Measurements from ENCODE around the gene GRIN3B. TPM values are rescaled to one million over a fixed set of nuclear protein-coding genes. Genes with fewer than 3 reads are reported as not detected.

The GRIN3B gene
- total and polyA plus RNA-seq, 2 of the 4 experiments (the other 2 are of a cell fraction): under 0.01 to 0.91 TPM

DNA sequence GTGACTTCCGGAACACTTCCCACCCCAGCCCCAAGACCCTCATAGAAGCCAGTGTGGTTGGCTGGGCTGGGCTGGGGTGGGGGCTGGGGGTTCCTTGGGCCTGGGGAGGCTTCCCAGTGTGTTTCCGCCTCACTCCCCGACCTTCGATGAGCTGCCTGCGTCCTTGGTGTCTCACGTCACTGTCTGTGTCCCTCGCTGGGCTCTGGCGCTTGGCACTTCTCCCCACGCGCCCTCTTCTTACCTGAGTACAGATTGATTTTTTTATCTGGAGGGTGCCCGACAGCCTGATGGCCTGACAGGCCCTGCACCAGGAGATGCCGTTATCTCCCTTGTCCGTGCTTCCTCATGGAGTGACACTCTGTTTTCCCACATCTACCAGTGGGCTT is 7.6 kb upstream of the GRIN3B start:
- H4K91ac ChIP-seq (ENCODE audit: insufficient read depth, low read depth, low read length): no peak overlapping the region
- no peak overlapping the region for H2BK120ac ChIP-seq (ENCODE audit: low read depth, low read length)
- H4K8ac ChIP-seq (ENCODE audit: low read depth in 2 of 2, low read length in 2 of 2): no peak overlapping the region
- H3K14ac ChIP-seq (replicated peaks; ENCODE audit: low read depth, low read length): no peak overlapping the region
- no peak overlapping the region for H3K56ac ChIP-seq (ENCODE audit: extremely low read depth, insufficient read depth, low read length)
- in situ Hi-C loops (cut with MboI; ENCODE audit: low sequenced_read_pairs) (no loop called here), dilution Hi-C loops (cut with HindIII; ENCODE audit: low sequenced_read_pairs, unreplicated experiment) (no loop called here), intact Hi-C loops (cut with micrococcal nuclease) (no loop called here)
- H3K36me3 ChIP-seq (ENCODE audit: control insufficient read depth, insufficient read depth, low read length): peaks cover 42% of the 10 kb centered on the region
- peaks cover 19% of the 10 kb centered on the region for H3K27me3 ChIP-seq (ENCODE audit: control insufficient read depth, insufficient read depth, low read length)
- ChIA-PET CTCF (no interaction called here), POLR2A (ENCODE audit: unreplicated experiment) (no interaction called here)
- H3K9me1 ChIP-seq (ENCODE audit: insufficient read depth, low read length): no peaks in the 10 kb centered on the region
- H2BK15ac ChIP-seq (ENCODE audit: low read depth, low read length): no peak overlapping the region
- TF ChIP-seq MXI1 (IDR thresholded peaks at IDR 0.05; ENCODE audit: borderline replicate concordance, low read depth, low read length): no peak
- TF ChIP-seq, protein P1, sequence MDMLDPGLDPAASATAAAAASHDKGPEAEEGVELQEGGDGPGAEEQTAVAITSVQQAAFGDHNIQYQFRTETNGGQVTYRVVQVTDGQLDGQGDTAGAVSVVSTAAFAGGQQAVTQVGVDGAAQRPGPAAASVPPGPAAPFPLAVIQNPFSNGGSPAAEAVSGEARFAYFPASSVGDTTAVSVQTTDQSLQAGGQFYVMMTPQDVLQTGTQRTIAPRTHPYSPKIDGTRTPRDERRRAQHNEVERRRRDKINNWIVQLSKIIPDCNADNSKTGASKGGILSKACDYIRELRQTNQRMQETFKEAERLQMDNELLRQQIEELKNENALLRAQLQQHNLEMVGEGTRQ (IDR thresholded peaks at IDR 0.05; ENCODE audit: low read depth, low read length): no peak
- TF ChIP-seq FOS (IDR thresholded peaks at IDR 0.05; ENCODE audit: low read depth, low read length): no peak
- TF ChIP-seq RCOR1 (IDR thresholded peaks at IDR 0.05; ENCODE audit: insufficient replicate concordance, low read length): no peak
- no peak for TF ChIP-seq MAFK (IDR thresholded peaks at IDR 0.05; ENCODE audit: low read depth, low read length)
- no peak for TF ChIP-seq CHD1 (IDR thresholded peaks at IDR 0.05; ENCODE audit: low read depth, low read length)
- TF ChIP-seq, protein P2, sequence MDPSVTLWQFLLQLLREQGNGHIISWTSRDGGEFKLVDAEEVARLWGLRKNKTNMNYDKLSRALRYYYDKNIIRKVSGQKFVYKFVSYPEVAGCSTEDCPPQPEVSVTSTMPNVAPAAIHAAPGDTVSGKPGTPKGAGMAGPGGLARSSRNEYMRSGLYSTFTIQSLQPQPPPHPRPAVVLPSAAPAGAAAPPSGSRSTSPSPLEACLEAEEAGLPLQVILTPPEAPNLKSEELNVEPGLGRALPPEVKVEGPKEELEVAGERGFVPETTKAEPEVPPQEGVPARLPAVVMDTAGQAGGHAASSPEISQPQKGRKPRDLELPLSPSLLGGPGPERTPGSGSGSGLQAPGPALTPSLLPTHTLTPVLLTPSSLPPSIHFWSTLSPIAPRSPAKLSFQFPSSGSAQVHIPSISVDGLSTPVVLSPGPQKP (IDR thresholded peaks at IDR 0.05; ENCODE audit: borderline replicate concordance, low read depth, low read length): no peak
- TF ChIP-seq CEBPB (IDR thresholded peaks at IDR 0.05; ENCODE audit: low read depth, low read length): no peak
- TF ChIP-seq MAZ (IDR thresholded peaks at IDR 0.05; ENCODE audit: borderline replicate concordance, low read depth, low read length): no peak
- TF ChIP-seq SMC3 (IDR thresholded peaks at IDR 0.05; ENCODE audit: low read depth, low read length): no peak
- TF ChIP-seq NFE2L2 (IDR thresholded peaks at IDR 0.05; ENCODE audit: low read depth, low read length): no peak
- TF ChIP-seq RFX5 (IDR thresholded peaks at IDR 0.05; ENCODE audit: low read depth, low read length): no peak
- TF ChIP-seq, protein P3, sequence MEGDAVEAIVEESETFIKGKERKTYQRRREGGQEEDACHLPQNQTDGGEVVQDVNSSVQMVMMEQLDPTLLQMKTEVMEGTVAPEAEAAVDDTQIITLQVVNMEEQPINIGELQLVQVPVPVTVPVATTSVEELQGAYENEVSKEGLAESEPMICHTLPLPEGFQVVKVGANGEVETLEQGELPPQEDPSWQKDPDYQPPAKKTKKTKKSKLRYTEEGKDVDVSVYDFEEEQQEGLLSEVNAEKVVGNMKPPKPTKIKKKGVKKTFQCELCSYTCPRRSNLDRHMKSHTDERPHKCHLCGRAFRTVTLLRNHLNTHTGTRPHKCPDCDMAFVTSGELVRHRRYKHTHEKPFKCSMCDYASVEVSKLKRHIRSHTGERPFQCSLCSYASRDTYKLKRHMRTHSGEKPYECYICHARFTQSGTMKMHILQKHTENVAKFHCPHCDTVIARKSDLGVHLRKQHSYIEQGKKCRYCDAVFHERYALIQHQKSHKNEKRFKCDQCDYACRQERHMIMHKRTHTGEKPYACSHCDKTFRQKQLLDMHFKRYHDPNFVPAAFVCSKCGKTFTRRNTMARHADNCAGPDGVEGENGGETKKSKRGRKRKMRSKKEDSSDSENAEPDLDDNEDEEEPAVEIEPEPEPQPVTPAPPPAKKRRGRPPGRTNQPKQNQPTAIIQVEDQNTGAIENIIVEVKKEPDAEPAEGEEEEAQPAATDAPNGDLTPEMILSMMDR (conservative IDR thresholded peaks at IDR 0.05; ENCODE audit: low read depth, low read length): no peak
- TF ChIP-seq BHLHE40 (IDR thresholded peaks at IDR 0.05; ENCODE audit: low read depth, low read length): no peak
- no peak for TF ChIP-seq POLR2A (IDR thresholded peaks at IDR 0.05; ENCODE audit: low read depth, low read length)
- no peak for TF ChIP-seq RAD21 (IDR thresholded peaks at IDR 0.05; ENCODE audit: low read length)
- no peaks in the 10 kb centered on the region for H3K9me3 ChIP-seq (ENCODE audit: control insufficient read depth, insufficient read depth, low read length)
- peaks cover 5% of the 10 kb centered on the region for H3K4me1 ChIP-seq (ENCODE audit: control insufficient read depth, insufficient read depth, low read length)
- H3K79me1 ChIP-seq (ENCODE audit: low read depth in 1 of 2, low read length in 2 of 2): no peaks in the 10 kb centered on the region; a peak in 1 of 4 replicates
- no peak overlapping the region for H3K27ac ChIP-seq (ENCODE audit: insufficient read depth, low read length)
- H3K18ac ChIP-seq (ENCODE audit: low read depth, low read length): no peak overlapping the region
- DNase-seq: no peak
- peak overlapping the region; percentile 55 for H2AK9ac ChIP-seq (replicated peaks; ENCODE audit: low read depth, low read length, poor library complexity)
- 100% methylated on average over 1 of the region's 13 CpGs; no CpG with 5 or more reads in 1 of the 2 experiments for WGBS, 2 experiments (ENCODE audit: extremely low coverage in 2 of 2, insufficient read length in 1 of 2)
- H3K4me3 ChIP-seq (ENCODE audit: insufficient read depth, low read depth, low read length): no peak overlapping the region
- no peak overlapping the region for H2BK5ac ChIP-seq (ENCODE audit: low read depth, low read length, poor library complexity, severe bottlenecking)
- H2AK5ac ChIP-seq (ENCODE audit: low read depth, low read length): no peak overlapping the region
- H4K20me1 ChIP-seq (ENCODE audit: insufficient read depth, low read length): no peaks in the 10 kb centered on the region; the same call in 1 of the 2 replicates
- no peak overlapping the region for H3K4ac ChIP-seq (ENCODE audit: low read depth, low read length)
- H3K9ac ChIP-seq (ENCODE audit: low read depth, low read length): no peak overlapping the region
- H3K23ac ChIP-seq (ENCODE audit: low read depth, low read length): no peak overlapping the region
- ATAC-seq (ENCODE audit: low read depth): no peak
- H2AFZ ChIP-seq (replicated peaks; ENCODE audit: low read length, poor library complexity): no peak overlapping the region
- no peak overlapping the region for H3K4me2 ChIP-seq (ENCODE audit: low read depth, low read length)
- no peak overlapping the region for H2BK20ac ChIP-seq (ENCODE audit: low read depth, low read length)
- H4K5ac ChIP-seq (ENCODE audit: low read depth, low read length): no peak overlapping the region
- no TSS peak for BruUV-seq (replicated peaks)

Measured in IMR-90 (cell line).